Activated T-helper 1 cell treated with anti-CD3 and anti-CD28 coated beads, Interleukin-12 subunit alpha, Interleukin-12 subunit beta, Interleukin-2, Interleukin-4 antibody, amounts not matched to agents 30 ng/mL and 10 ng/mL and 1 ng/mL, durations not matched to agents 14 hours and 24 hours and 36 hours (primary cell): ENCODE data around the gene NUP155. TPM values are rescaled to one million over a fixed set of nuclear protein-coding genes. Genes with fewer than 3 reads are reported as not detected.

Experiments
- DNase-seq: peaks from one replicate; pipeline ENCODE4 v3.0.0; 2021; ENCODE audit warnings: low spot score
- H3K27ac Mint-ChIP-seq: one replicate; pipeline ENCODE4 v1.8.0; 2021; ENCODE audit warnings: mild to moderate bottlenecking, mixed read lengths
- H3K27me3 Mint-ChIP-seq: one replicate; pipeline ENCODE4 v1.8.0; 2022; ENCODE audit warnings: mild to moderate bottlenecking, moderate library complexity, mixed read lengths; ENCODE audit not compliant: insufficient read depth
- H3K36me3 Mint-ChIP-seq: one replicate; pipeline ENCODE4 v1.8.0; 2021; ENCODE audit warnings: low read depth, mixed read lengths
- H3K4me1 Mint-ChIP-seq: one replicate; pipeline ENCODE4 v1.8.0; 2021; ENCODE audit warnings: low read depth, mixed read lengths
- H3K4me3 Mint-ChIP-seq: one replicate; pipeline ENCODE4 v1.8.0; 2021; ENCODE audit warnings: mild to moderate bottlenecking, moderate library complexity, mixed read lengths
- H3K9me3 Mint-ChIP-seq: one replicate; pipeline ENCODE4 v1.8.0; 2021; ENCODE audit warnings: mixed read lengths
- intact Hi-C: fragments of 100-400 bp; cut with micrococcal nuclease; formaldehyde crosslinking; loops from one replicate; pipeline ENCODE4 v1.15.1; 2024
- total RNA-seq: library from RNA; stranded (reverse); gene quantifications from 2 replicates; pipeline ENCODE4 v1.2.3, GENCODE V29; 2022

The NUP155 gene
- total RNA-seq, 1 donor from 2014 or later: 72.5 TPM

- no peak overlapping the region for H3K27ac Mint-ChIP-seq
- peaks cover under 1% of the 10 kb centered on the region for H3K4me1 Mint-ChIP-seq
- DNase-seq: no peak
- H3K4me3 Mint-ChIP-seq: no peak overlapping the region
- intact Hi-C loops: no loop called here
- peaks cover 7% of the 10 kb centered on the region for H3K9me3 Mint-ChIP-seq
- H3K36me3 Mint-ChIP-seq: no peaks in the 10 kb centered on the region
- H3K27me3 Mint-ChIP-seq: no peaks in the 10 kb centered on the region
These were observed 115.0 kb downstream of the NUP155 start for GRCh38 chr5:37255774-37256358.

- H3K36me3 Mint-ChIP-seq: peaks cover 2% of the 10 kb centered on the region
- no peak for DNase-seq
- no peaks in the 10 kb centered on the region for H3K27me3 Mint-ChIP-seq
- intact Hi-C loops: loop anchor here (5.0 kb wide), 1 partner anchor 33 kb away; no protein-coding TSS in a partner anchor
- peaks cover 10% of the 10 kb centered on the region for H3K4me1 Mint-ChIP-seq
- H3K9me3 Mint-ChIP-seq: peaks cover 7% of the 10 kb centered on the region
- H3K27ac Mint-ChIP-seq: no peak overlapping the region
- no peak overlapping the region for H3K4me3 Mint-ChIP-seq
These were observed 116.3 kb downstream of the NUP155 start for GRCh38 chr5:37254581-37254980.

GRCh38 chr5:37251665-37252064 is 119.2 kb downstream of the NUP155 start:
- Mint-ChIP-seq H3K27ac (no peak overlapping the region), H3K9me3 (peaks cover 7% of the 10 kb centered on the region), H3K4me1 (peaks cover 12% of the 10 kb centered on the region), H3K36me3 (peaks cover 2% of the 10 kb centered on the region), H3K27me3 (no peaks in the 10 kb centered on the region), H3K4me3 (no peak overlapping the region)
- DNase-seq: no peak
- intact Hi-C loops: loop anchor here (5.0 kb wide), 1 partner anchor 36 kb away; no protein-coding TSS in a partner anchor

GRCh38 chr5:37249815-37250164 is 121.1 kb downstream of the NUP155 start:
- DNase-seq: no peak
- Mint-ChIP-seq H3K4me1 (peaks cover 12% of the 10 kb centered on the region), H3K27me3 (no peaks in the 10 kb centered on the region), H3K4me3 (peak overlapping the region; percentile 88), H3K9me3 (peaks cover 6% of the 10 kb centered on the region), H3K36me3 (peaks cover 2% of the 10 kb centered on the region), H3K27ac (peak overlapping the region; percentile 71)
- intact Hi-C loops: loop anchor here (1.0 to 5.0 kb wide), 5 partner anchors 38 to 199 kb away; partner anchors contain the start of gene NUP155

- peaks cover 12% of the 10 kb centered on the region for H3K4me1 Mint-ChIP-seq
- peaks cover under 1% of the 10 kb centered on the region for H3K9me3 Mint-ChIP-seq
- intact Hi-C loops: loop anchor here (1.0 to 5.0 kb wide), 4 partner anchors 52 to 199 kb away; partner anchors contain the start of gene NUP155
- no peaks in the 10 kb centered on the region for H3K27me3 Mint-ChIP-seq
- peak within 1 kb of the TSS; percentile 88 for H3K4me3 Mint-ChIP-seq
- peaks cover 2% of the 10 kb centered on the region for H3K36me3 Mint-ChIP-seq
- peak within 1 kb of the TSS; percentile 71 for H3K27ac Mint-ChIP-seq
- peak; percentile 51 for DNase-seq
These were observed 121.7 kb downstream of the NUP155 start, which contains the start of gene CPLANE1 for GRCh38 chr5:37248970-37249814. CPLANE1 (minus strand) TSS chr5:37249376; CDS start chr5:37247698, 1,678 bp downstream.

GRCh38 chr5:37248421-37248969 is 122.4 kb downstream of the NUP155 start:
- no peaks in the 10 kb centered on the region for H3K9me3 Mint-ChIP-seq
- peaks cover 12% of the 10 kb centered on the region for H3K4me1 Mint-ChIP-seq

GRCh38 chr5:37247496-37247895 is 123.4 kb downstream of the NUP155 start:
- Mint-ChIP-seq H3K36me3 (peaks cover 2% of the 10 kb centered on the region), H3K4me1 (peaks cover 12% of the 10 kb centered on the region), H3K27me3 (no peaks in the 10 kb centered on the region), H3K9me3 (no peaks in the 10 kb centered on the region), H3K27ac (no peak overlapping the region), H3K4me3 (peak overlapping the region; percentile 79)
- intact Hi-C loops: loop anchor here (5.0 kb wide), 1 partner anchor 50 kb away; no protein-coding TSS in a partner anchor
- no peak for DNase-seq

More at GRCh38 chr5:37248421-37248969, 122.4 kb downstream of the NUP155 start:
- intact Hi-C loops: loop anchor here (2.0 to 5.0 kb wide), 3 partner anchors 51 to 136 kb away; partner anchors contain the start of gene NUP155
- Mint-ChIP-seq H3K27me3 (no peaks in the 10 kb centered on the region), H3K36me3 (peaks cover 2% of the 10 kb centered on the region), H3K4me3 (peak overlapping the region; percentile 79), H3K27ac (no peak overlapping the region)
- DNase-seq: no peak

GRCh38 chr5:37247036-37247435 is 123.9 kb downstream of the NUP155 start:
- intact Hi-C loops: loop anchor here (5.0 kb wide), 1 partner anchor 50 kb away; no protein-coding TSS in a partner anchor
- Mint-ChIP-seq H3K27me3 (no peaks in the 10 kb centered on the region), H3K4me3 (no peak overlapping the region), H3K27ac (no peak overlapping the region), H3K4me1 (peaks cover 12% of the 10 kb centered on the region), H3K36me3 (peaks cover 2% of the 10 kb centered on the region), H3K9me3 (no peaks in the 10 kb centered on the region)
- no peak for DNase-seq

Other genes starting within 250 kb of the NUP155 start
- 5.5 and 7.7 TPM in 2 replicates for gene CPLANE1, start 121.7 kb downstream of the NUP155 start, total RNA-seq
- gene WDR70, start 8.2 kb upstream of the NUP155 start, total RNA-seq: 42.0 and 46.3 TPM in 2 replicates